ENCODE data around the gene TTC27. TPM values are rescaled to one million over a fixed set of nuclear protein-coding genes. Genes with fewer than 3 reads are reported as not detected.

TTC27 gene
- total RNA-seq, 6 experiments from 2014 or later, result 20.0 to 24.7 (median 23.9) TPM

- Mint-ChIP-seq H3K4me1 (ENCODE audit: low read depth) (peaks cover 24% of the 10 kb centered on the region), H3K4me3 (no peak overlapping the region), H3K27me3 (ENCODE audit: insufficient read depth) (no peaks in the 10 kb centered on the region), H3K27ac (no peak overlapping the region), H3K9me3 (no peaks in the 10 kb centered on the region), H3K36me3 (ENCODE audit: low read depth) (peaks cover 19% of the 10 kb centered on the region)
- no peak for DNase-seq
- no peak for TF ChIP-seq CTCF (IDR thresholded peaks at IDR 0.05)
Measured at GRCh38 chr2:32806857-32807256, 179.0 kb downstream of the TTC27 start.

GRCh38 chr2:32807662-32808061, 179.8 kb downstream of the TTC27 start:
- TF ChIP-seq CTCF (IDR thresholded peaks at IDR 0.05), result no peak
- Mint-ChIP-seq H3K36me3 (ENCODE audit: low read depth) (peaks cover 19% of the 10 kb centered on the region), H3K27me3 (ENCODE audit: insufficient read depth) (no peaks in the 10 kb centered on the region), H3K27ac (no peak overlapping the region), H3K4me1 (ENCODE audit: low read depth) (peaks cover 32% of the 10 kb centered on the region), H3K9me3 (no peaks in the 10 kb centered on the region), H3K4me3 (no peak overlapping the region)
- DNase-seq, result no peak

GRCh38 chr2:32810909-32811495, 183.2 kb downstream of the TTC27 start:
- no peaks in the 10 kb centered on the region for H3K9me3 Mint-ChIP-seq
- peaks cover 19% of the 10 kb centered on the region for H3K36me3 Mint-ChIP-seq (ENCODE audit: low read depth)
- no peak for TF ChIP-seq CTCF (IDR thresholded peaks at IDR 0.05)
- no peak overlapping the region for H3K4me3 Mint-ChIP-seq
- H3K4me1 Mint-ChIP-seq (ENCODE audit: low read depth), result peaks cover 19% of the 10 kb centered on the region
- H3K27ac Mint-ChIP-seq, result no peak overlapping the region
- no peak for DNase-seq
- H3K27me3 Mint-ChIP-seq (ENCODE audit: insufficient read depth), result no peaks in the 10 kb centered on the region

DNA sequence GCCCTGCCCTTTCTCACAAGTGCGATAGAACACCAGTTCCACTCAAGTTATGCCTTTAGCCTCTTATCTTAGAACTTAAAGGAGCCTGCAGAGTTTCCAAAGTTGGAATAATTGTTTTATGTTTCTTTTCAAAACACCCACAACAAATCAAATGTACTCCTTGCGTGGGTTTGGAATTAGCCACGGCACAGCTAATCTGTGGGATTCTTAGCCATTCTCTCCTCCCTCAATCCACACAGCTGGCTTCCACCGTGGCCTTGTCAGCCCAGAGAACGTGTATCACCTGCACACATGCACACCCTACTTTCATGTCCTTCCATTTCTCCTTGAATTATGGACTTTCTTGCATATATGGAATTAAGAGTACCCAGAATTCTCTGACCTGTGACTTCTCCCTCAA, 183.8 kb downstream of the TTC27 start:
- no peaks in the 10 kb centered on the region for H3K9me3 Mint-ChIP-seq
- H3K36me3 Mint-ChIP-seq (ENCODE audit: low read depth), result peaks cover 19% of the 10 kb centered on the region
- H3K27ac Mint-ChIP-seq, result no peak overlapping the region
- peaks cover 18% of the 10 kb centered on the region for H3K4me1 Mint-ChIP-seq (ENCODE audit: low read depth)
- TF ChIP-seq CTCF (IDR thresholded peaks at IDR 0.05), result no peak
- no peak for DNase-seq
- no peak overlapping the region for H3K4me3 Mint-ChIP-seq
- no peaks in the 10 kb centered on the region for H3K27me3 Mint-ChIP-seq (ENCODE audit: insufficient read depth)

GRCh38 chr2:32812316-32812715, 184.5 kb downstream of the TTC27 start:
- H3K27ac Mint-ChIP-seq, result no peak overlapping the region

More at GRCh38 chr2:32812316-32812715, 184.5 kb downstream of the TTC27 start:
- Mint-ChIP-seq H3K36me3 (ENCODE audit: low read depth) (peaks cover 19% of the 10 kb centered on the region), H3K9me3 (no peaks in the 10 kb centered on the region), H3K4me1 (ENCODE audit: low read depth) (peaks cover 18% of the 10 kb centered on the region), H3K27me3 (ENCODE audit: insufficient read depth) (no peaks in the 10 kb centered on the region; the same call in 1 of the 2 replicates), H3K4me3 (no peak overlapping the region)
- peak; percentile 13 for DNase-seq
- no peak for TF ChIP-seq CTCF (IDR thresholded peaks at IDR 0.05)
